ENCODE results near the gene CFH.

CFH gene

GRCh38 chr1:196651637-196652215 is at the start of gene CFH:
CFH (plus strand) TSS chr1:196652043; CDS start chr1:196652118, 75 bp downstream.
- TF ChIP-seq GATA2 (IDR thresholded peaks at IDR 0.05; ENCODE audit: low read depth, low read length) (no peak), GATA3 (IDR thresholded peaks at IDR 0.05; ENCODE audit: low read depth, low read length) (no peak)

DNA sequence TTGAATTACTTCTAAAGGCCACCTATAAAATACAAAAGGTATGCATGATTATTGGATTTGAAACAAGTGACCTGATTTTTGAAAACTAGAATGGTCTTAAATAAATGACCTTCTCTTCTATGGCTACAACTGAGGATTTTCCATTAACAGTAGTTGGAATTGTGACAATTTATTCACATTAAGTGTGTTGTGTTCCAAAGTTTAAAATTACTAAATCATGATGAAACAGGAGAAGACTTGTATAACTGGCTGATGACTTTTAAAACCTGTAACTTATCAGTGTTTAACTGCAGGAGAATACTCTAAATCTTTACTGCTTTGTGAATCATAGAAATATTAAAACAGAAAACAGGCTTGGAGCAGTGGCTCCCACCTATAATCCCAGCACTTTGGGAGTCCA is 48.2 kb upstream of the CFH start:
- TF ChIP-seq GATA2 (IDR thresholded peaks at IDR 0.05; ENCODE audit: low read depth, low read length): no peak
- TF ChIP-seq GATA3 (IDR thresholded peaks at IDR 0.05; ENCODE audit: low read depth, low read length): no peak

DNA sequence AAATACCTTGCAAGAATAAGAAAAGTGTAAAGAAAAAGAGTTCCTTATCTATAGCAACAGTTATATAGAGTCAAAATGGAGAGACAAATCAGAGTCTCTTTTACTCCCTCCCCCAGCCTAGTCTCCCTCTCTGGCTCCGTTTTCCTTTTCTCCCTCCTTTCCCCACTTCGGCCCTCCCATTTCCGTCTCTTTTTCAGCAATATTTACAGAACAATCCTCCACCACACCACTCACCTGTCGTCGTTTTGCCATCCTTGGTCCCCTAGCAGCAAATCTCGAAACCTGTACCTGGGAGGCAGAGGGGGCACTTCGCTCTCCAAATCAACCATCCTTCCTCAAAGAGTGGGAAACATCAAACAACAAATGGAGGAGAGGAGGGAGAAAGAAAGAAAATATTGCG is 43.9 kb upstream of the CFH start:
- TF ChIP-seq GATA3 (IDR thresholded peaks at IDR 0.05; ENCODE audit: low read depth, low read length): no peak
- no peak for TF ChIP-seq GATA2 (IDR thresholded peaks at IDR 0.05; ENCODE audit: low read depth, low read length)

- TF ChIP-seq GATA2 (IDR thresholded peaks at IDR 0.05; ENCODE audit: low read depth, low read length) (no peak), GATA3 (IDR thresholded peaks at IDR 0.05; ENCODE audit: low read depth, low read length) (no peak)
Measured at GRCh38 chr1:196608390-196609369, 43.2 kb upstream of the CFH start, which contains the start of gene KCNT2. KCNT2 (minus strand) TSS chr1:196608440; CDS start chr1:196608309, 131 bp downstream.

DNA sequence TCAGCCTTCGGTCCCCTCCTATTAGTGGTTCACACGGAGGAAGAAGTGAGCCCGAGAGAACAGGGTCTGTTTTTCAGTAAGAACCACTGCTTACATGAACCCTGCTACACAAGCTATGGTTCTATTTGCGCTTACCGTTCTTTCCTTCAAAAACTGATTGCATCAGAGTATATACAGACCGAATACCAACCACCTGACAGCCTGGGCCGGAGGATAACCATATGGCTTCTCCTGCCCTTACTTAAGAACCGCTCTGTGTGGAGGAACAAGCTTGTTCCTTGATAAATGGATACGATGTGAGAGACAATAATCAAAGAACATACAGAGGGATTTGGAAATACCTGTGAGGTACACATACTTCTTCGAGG is 42.5 kb upstream of the CFH start:
- TF ChIP-seq GATA3 (IDR thresholded peaks at IDR 0.05; ENCODE audit: low read depth, low read length) (no peak), GATA2 (IDR thresholded peaks at IDR 0.05; ENCODE audit: low read depth, low read length) (no peak)

DNA sequence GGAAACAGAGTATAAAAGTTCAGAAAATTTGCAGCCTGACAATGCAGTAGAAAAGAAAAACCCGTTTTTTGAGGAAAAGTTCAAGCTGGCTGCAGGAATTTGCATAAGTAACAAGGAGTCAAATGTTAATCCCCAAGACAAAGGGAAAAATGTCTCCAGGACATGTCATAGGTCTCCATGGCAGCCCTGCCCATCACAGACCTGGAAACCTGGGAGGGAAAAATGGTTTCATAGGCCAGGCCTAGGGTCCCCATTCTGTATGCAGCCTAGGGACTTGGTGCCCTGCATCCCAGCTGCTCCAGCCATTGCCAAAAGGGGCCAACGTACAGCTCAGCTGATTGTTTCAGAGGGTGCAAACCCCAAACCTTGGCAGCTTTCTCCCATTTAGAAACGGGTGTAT is 40.0 kb upstream of the CFH start:
- TF ChIP-seq GATA3 (IDR thresholded peaks at IDR 0.05; ENCODE audit: low read depth, low read length): no peak
- TF ChIP-seq GATA2 (IDR thresholded peaks at IDR 0.05; ENCODE audit: low read depth, low read length): no peak

DNA sequence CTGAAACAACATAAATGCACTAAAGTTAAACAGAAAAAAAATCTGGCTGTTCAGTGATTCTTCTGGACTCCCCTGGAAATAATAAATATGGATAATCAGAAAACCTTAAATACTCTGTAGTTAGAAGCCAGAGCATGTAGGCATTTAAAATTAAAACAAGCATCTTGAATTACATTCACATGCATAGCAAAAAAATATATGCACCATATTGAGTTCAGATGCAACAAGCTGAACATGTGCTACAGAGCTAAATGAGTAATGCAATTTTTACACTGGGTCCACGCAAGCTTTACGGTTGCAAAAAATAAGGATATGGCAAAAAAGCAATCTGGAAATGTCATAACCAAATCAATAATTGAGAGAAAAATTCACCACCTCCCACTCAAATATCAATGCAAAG is 32.1 kb upstream of the CFH start:
- TF ChIP-seq GATA3 (IDR thresholded peaks at IDR 0.05; ENCODE audit: low read depth, low read length) (no peak), GATA2 (IDR thresholded peaks at IDR 0.05; ENCODE audit: low read depth, low read length) (no peak)

DNA sequence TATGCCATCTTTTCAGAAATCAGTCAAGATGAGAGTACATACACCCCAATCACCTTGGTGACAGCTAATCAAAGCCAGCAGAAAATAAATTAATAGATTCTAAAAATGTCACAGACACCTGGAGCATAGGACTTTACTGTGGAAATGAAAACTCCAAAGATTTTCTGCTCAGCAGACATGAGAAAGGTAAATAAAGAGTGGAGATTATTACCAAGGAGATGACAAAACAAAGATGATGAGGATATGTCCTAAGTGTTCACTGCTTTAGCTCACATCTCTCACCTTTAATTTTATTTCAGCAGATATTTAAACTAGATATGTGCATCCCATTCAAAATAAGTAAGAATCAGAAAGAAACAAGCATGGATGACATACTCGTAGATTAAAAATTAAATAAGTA is 28.8 kb upstream of the CFH start:
- TF ChIP-seq GATA2 (IDR thresholded peaks at IDR 0.05; ENCODE audit: low read depth, low read length) (no peak), GATA3 (IDR thresholded peaks at IDR 0.05; ENCODE audit: low read depth, low read length) (no peak)

- TF ChIP-seq GATA3 (IDR thresholded peaks at IDR 0.05; ENCODE audit: low read depth, low read length) (no peak), GATA2 (IDR thresholded peaks at IDR 0.05; ENCODE audit: low read depth, low read length) (no peak)
Measured at GRCh38 chr1:196628838-196629237, 23.0 kb upstream of the CFH start.

DNA sequence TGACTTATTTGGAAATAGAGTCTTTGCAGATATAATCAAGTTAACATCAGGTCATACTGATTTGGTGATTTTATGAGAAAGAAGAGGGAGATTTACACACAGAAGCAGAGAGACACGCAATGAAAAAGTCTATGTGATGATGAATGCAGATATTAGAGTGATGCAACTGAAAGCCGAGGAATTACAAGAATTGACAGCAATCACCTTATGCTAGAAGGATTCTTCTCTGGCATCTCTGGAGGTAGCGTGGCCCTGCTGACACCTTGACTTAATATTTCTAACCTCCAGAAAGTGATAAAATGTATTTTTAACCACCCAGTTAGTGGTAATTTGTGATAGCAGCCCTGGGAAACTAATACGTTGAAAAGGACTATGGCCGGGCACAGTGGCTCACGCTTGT is 14.2 kb upstream of the CFH start:
- TF ChIP-seq GATA2 (IDR thresholded peaks at IDR 0.05; ENCODE audit: low read depth, low read length) (no peak), GATA3 (IDR thresholded peaks at IDR 0.05; ENCODE audit: low read depth, low read length) (no peak)

- no peak for TF ChIP-seq GATA2 (IDR thresholded peaks at IDR 0.05; ENCODE audit: low read depth, low read length)
- TF ChIP-seq GATA3 (IDR thresholded peaks at IDR 0.05; ENCODE audit: low read depth, low read length): no peak
Measured at GRCh38 chr1:196638466-196638865, 13.4 kb upstream of the CFH start.

DNA sequence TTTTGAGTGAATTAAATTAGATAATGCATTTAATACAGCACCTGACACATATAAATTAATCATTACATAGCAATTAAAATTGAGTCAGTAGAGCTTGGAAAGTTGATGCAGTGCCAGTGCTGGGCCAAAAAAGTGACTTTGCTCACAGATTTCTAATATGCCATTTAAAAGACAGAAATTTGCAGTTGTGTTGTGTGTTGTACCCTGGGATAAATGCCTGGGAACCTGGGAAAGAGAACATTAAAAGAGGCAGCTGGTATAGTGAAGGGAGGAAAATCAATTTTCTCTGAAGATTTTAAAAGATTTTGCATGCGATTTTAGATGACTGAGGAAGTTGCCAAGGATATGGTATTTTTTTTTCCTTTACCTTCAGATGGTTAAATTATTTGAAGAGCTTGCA is 10.9 kb upstream of the CFH start:
- TF ChIP-seq GATA2 (IDR thresholded peaks at IDR 0.05; ENCODE audit: low read depth, low read length) (no peak), GATA3 (IDR thresholded peaks at IDR 0.05; ENCODE audit: low read depth, low read length) (no peak)

DNA sequence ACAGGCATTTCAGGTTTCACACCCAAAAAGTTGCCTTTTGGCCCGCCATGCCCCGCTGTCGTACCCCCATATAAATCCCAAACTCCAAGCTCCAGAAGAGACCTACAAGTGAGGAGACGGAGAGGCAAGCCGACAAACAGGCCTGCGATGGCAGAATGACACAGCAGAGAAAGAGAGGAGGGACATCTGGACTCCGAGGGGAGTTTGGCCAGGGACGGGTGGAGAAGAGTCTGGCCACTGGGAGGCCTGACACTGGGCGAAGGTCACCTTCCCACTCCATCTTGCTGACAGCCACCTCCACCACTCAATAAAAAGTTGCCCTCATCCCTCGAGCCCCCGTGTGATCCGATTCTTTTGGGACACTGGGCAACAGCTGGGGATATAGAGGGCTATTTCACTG is 1.9 kb upstream of the CFH start:
- TF ChIP-seq GATA2 (IDR thresholded peaks at IDR 0.05; ENCODE audit: low read depth, low read length) (no peak), GATA3 (IDR thresholded peaks at IDR 0.05; ENCODE audit: low read depth, low read length) (no peak)

GRCh38 chr1:196650403-196650802 is 1.4 kb upstream of the CFH start:
- TF ChIP-seq GATA3 (IDR thresholded peaks at IDR 0.05; ENCODE audit: low read depth, low read length): no peak
- TF ChIP-seq GATA2 (IDR thresholded peaks at IDR 0.05; ENCODE audit: low read depth, low read length): no peak

DNA sequence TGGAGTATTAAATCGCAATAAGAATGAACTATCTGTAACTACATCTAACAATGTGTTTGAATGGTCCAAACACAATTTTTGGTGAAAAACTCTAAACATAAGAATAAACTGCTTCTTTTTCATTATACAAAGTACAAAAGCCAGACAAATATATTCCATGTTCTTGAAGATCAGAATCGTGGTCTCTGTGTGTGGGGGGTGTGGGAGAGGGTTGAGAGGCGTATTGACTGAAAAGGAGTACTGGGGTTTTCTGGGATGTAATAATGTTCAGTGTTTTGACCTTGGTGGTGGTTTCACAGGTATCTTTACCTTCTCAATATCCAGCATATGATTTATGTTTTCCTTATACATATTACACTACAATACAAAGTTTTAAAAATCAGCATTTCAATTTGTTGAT is 764 bp upstream of the CFH start:
- no peak for TF ChIP-seq GATA3 (IDR thresholded peaks at IDR 0.05; ENCODE audit: low read depth, low read length)
- no peak for TF ChIP-seq GATA2 (IDR thresholded peaks at IDR 0.05; ENCODE audit: low read depth, low read length)

Measured in SH-SY5Y (cell line).